HCT116 (cell line): ENCODE results near the gene GSC2. TPM values are rescaled to one million over a fixed set of nuclear protein-coding genes. Genes with fewer than 3 reads are reported as not detected.

Source experiments
- ATAC-seq: fragments of 200-7000 bp; cut with Tn5 transposase; 2 replicates; pipeline ENCODE4 v1.9.1; 2020; ENCODE audit warnings: mild to moderate bottlenecking, moderate library complexity
- BruUV-seq: library from RNA; stranded (reverse); fragments of 400-500 nt; replicated peaks from 2 replicates; lab custom pipeline; 2021; lab: Mats Ljungman, UMichigan
- CTCF ChIA-PET: fragments of 300-600 bp; sonication (Branson Sonifier 250); formaldehyde crosslinking; loops from one replicate; lab custom pipeline; 2021; ENCODE audit warnings: antibody characterized with exemption; lab: Charles Lee
- POLR2A ChIA-PET: fragments of 300-600, 350-600 bp; sonication (Branson Sonifier 250); formaldehyde crosslinking; loops from one replicate; lab custom pipeline; 2021; ENCODE audit warnings: antibody characterized with exemption; lab: Charles Lee
- RAD21 ChIA-PET, 2 experiments: fragments of 300-600 bp; sonication (Branson Sonifier 250); formaldehyde crosslinking; loops; one replicate each; lab custom pipeline; 2023; ENCODE audit warnings: low total read pairs in 2 of 2; ENCODE audit not compliant: uncharacterized antibody in 2 of 2, unreplicated experiment in 2 of 2, low non-redundant PET in 1 of 2; lab: Charles Lee
- DNase-seq: peaks from one replicate; pipeline ENCODE4 v3.0.0-alpha.2; 2010; ENCODE audit warnings: low read depth, low spot score
- H2AFZ ChIP-seq: fragments of 200-600 bp; shearing (Covaris generic), sonication (generic); 2 replicates; pipeline ENCODE4 v1.6.1; 2017; ENCODE audit warnings: low read depth, mixed run types, mixed read lengths, antibody characterized with exemption, low read length; ENCODE audit not compliant: poor library complexity, severe bottlenecking
- H3K27ac ChIP-seq: 2 replicates; pipeline ENCODE4 v1.5.1; 2012; ENCODE audit warnings: low read depth, low read length
- H3K27me3 ChIP-seq: fragments of 200-600 bp; sonication (generic); 2 replicates; pipeline ENCODE4 v1.6.1; 2016; ENCODE audit warnings: mixed run types, low read length, mixed read lengths; ENCODE audit not compliant: insufficient read depth
- H3K36me3 ChIP-seq, 2 experiments: fragments of 200-500 bp in 1 of 2; fragments of 200-600 bp in 1 of 2; sonication (Bioruptor generic) in 1 of 2; sonication (generic) in 1 of 2; 2 replicates each; pipeline versions ENCODE4 v1.5.1 to v1.6.1; 2014 to 2016; ENCODE audit warnings: low read length in 2 of 2, inconsistent platforms in 1 of 2, mixed read lengths in 1 of 2, mixed run types in 1 of 2; ENCODE audit not compliant: insufficient read depth in 2 of 2, control insufficient read depth in 1 of 2
- H3K4me1 ChIP-seq, 2 experiments: fragments of 200-600 bp in 1 of 2; sonication (generic) in 1 of 2; 2 replicates each; pipeline versions ENCODE4 v1.5.1 to v1.6.1; 2012 to 2017; ENCODE audit warnings: low read length in 2 of 2, inconsistent platforms in 1 of 2, mild to moderate bottlenecking in 1 of 2, mixed read lengths in 1 of 2, mixed run types in 1 of 2, moderate library complexity in 1 of 2; ENCODE audit not compliant: insufficient read depth in 2 of 2, control insufficient read depth in 1 of 2
- H3K4me2 ChIP-seq: fragments of 200-600 bp; sonication (generic); 2 replicates; pipeline ENCODE4 v1.6.1; 2017; ENCODE audit warnings: mixed run types, low read length, mixed read lengths
- H3K4me3 ChIP-seq, 2 experiments: fragments of 200-600 bp in 1 of 2; sonication (generic) in 1 of 2; replicated peaks in 1 of 2; 2 replicates each; pipeline ENCODE4 v1.5.1; 2011 to 2016; ENCODE audit warnings: low read length in 2 of 2, control low read depth in 1 of 2, low read depth in 1 of 2, mild to moderate bottlenecking in 1 of 2, mixed read lengths in 1 of 2, mixed run types in 1 of 2
- H3K79me2 ChIP-seq: fragments of 200-600 bp; sonication (generic); 2 replicates; pipeline ENCODE4 v1.6.1; 2017; ENCODE audit warnings: mild to moderate bottlenecking, mixed run types, low read length, moderate library complexity, mixed read lengths; ENCODE audit not compliant: insufficient read depth
- H3K9ac ChIP-seq: fragments of 200-600 bp; sonication (generic); 2 replicates; pipeline ENCODE4 v1.6.1; 2016; ENCODE audit warnings: low read length, mixed read lengths
- H3K9me2 ChIP-seq: fragments of 200-600 bp; sonication (generic), shearing (Covaris generic); 2 replicates; pipeline ENCODE4 v1.6.1; 2017; ENCODE audit warnings: mixed run types, mild to moderate bottlenecking, moderate library complexity; ENCODE audit not compliant: insufficient read depth
- H3K9me3 ChIP-seq, 2 experiments: fragments of 200-500 bp in 1 of 2; fragments of 200-600 bp in 1 of 2; sonication (Bioruptor generic) in 1 of 2; sonication (generic) in 1 of 2; 2 replicates each; pipeline ENCODE4 v1.6.1; 2014 to 2017; ENCODE audit warnings: low read length in 2 of 2, mixed read lengths in 2 of 2, inconsistent platforms in 1 of 2, low read depth in 1 of 2, mild to moderate bottlenecking in 1 of 2, mixed run types in 1 of 2, moderate library complexity in 1 of 2; ENCODE audit not compliant: control insufficient read depth in 1 of 2, insufficient read depth in 1 of 2
- H4K20me1 ChIP-seq: fragments of 200-600 bp; sonication (generic), shearing (Covaris generic); 2 replicates; pipeline ENCODE4 v1.6.1; 2017; ENCODE audit warnings: mixed run types, mild to moderate bottlenecking, moderate library complexity; ENCODE audit not compliant: insufficient read depth
- CBX3 ChIP-seq: IDR thresholded peaks from 2 replicates; pipeline ENCODE4 v1.6.1; 2012; ENCODE audit warnings: low read depth
- CEBPB ChIP-seq: IDR thresholded peaks from 2 replicates; pipeline ENCODE4 v1.6.1; 2012; ENCODE audit warnings: low read depth
- CTCF ChIP-seq, 3 experiments: fragments of 200-600 bp in 1 of 3; sonication (generic) in 1 of 3; IDR thresholded peaks in 2 of 3; conservative IDR thresholded peaks in 1 of 3; 2 replicates each; pipeline ENCODE4 v1.5.1; 2012 to 2017; ENCODE audit warnings: low read depth in 2 of 3, low read length in 2 of 3, antibody characterized with exemption in 1 of 3, borderline replicate concordance in 1 of 3, control low read depth in 1 of 3, mild to moderate bottlenecking in 1 of 3, mixed read lengths in 1 of 3, mixed run types in 1 of 3, moderate library complexity in 1 of 3; ENCODE audit not compliant: insufficient read depth in 1 of 3
- EGR1 ChIP-seq: IDR thresholded peaks from 2 replicates; pipeline ENCODE4 v1.6.1; 2012; ENCODE audit warnings: low read depth
- FOSL1 ChIP-seq: IDR thresholded peaks from 2 replicates; pipeline ENCODE4 v1.6.1; 2012; ENCODE audit warnings: low read depth
- REST ChIP-seq: IDR thresholded peaks from 2 replicates; pipeline ENCODE4 v1.6.1; 2012; ENCODE audit warnings: low read depth
- SIN3A ChIP-seq: IDR thresholded peaks from 2 replicates; pipeline ENCODE4 v1.6.1; 2012; ENCODE audit warnings: low read depth
- SP1 ChIP-seq: IDR thresholded peaks from 2 replicates; pipeline ENCODE4 v1.6.1; 2012; ENCODE audit warnings: low read depth
- intact Hi-C: fragments of 100-400 bp; cut with micrococcal nuclease; formaldehyde crosslinking; loops from 2 replicates; pipeline ENCODE4 v1.10.0; 2022
- total RNA-seq: library from RNA; stranded (reverse); gene quantifications from one replicate; pipeline ENCODE4 v1.2.1, GENCODE V29; 2021; ENCODE audit not compliant: unreplicated experiment

Gene GSC2
- total RNA-seq, 1 experiment from 2014 or later = not detected

GRCh38 chr22:19137384-19138216 is 12.5 kb downstream of the GSC2 start:
- Histone ChIP-seq H3K79me2 (peaks cover 5% of the 10 kb centered on the region; the same call in 1 of the 2 replicates), H3K27me3 (no peaks in the 10 kb centered on the region), H3K36me3 (peaks cover 37 to 47% of the 10 kb centered on the region in 2 experiments; a peak in 3 of 4 replicates), H4K20me1 (no peaks in the 10 kb centered on the region), H3K9ac (no peak overlapping the region), H3K4me1 (no peaks in the 10 kb centered on the region), H3K27ac (no peak overlapping the region), H3K4me3 (no peak overlapping the region), H3K9me3 (no peaks in the 10 kb centered on the region), H3K9me2 (no peaks in the 10 kb centered on the region), H2AFZ (no peak overlapping the region), H3K4me2 (no peak overlapping the region)
- RAD21 ChIA-PET = no interaction called here
- no peak for DNase-seq
- no peak for ATAC-seq
- TF ChIP-seq SIN3A (no peak), CTCF (IDR thresholded peaks at IDR 0.05 in 2 of 3, conservative IDR thresholded peaks at IDR 0.05 in 1 of 3; ENCODE audit: borderline replicate concordance in 1 of 3, insufficient read depth in 1 of 3, low read depth in 2 of 3, low read length in 2 of 3) (no peak), CEBPB (no peak), EGR1 (no peak), REST (no peak), FOSL1 (no peak), CBX3 (no peak), SP1 (no peak)
- CTCF ChIA-PET = no interaction called here
- intact Hi-C loops = no loop called here
- POLR2A ChIA-PET = no interaction called here
- BruUV-seq = no TSS peak
